Measurements from ENCODE around the gene JUNB.
A peak's percentile ranks its signal among the peaks of the same experiment; 100 is the strongest.

The JUNB gene

GRCh38 chr19:12791345-12792050 is at the start of gene JUNB:
Gene JUNB (plus strand): TSS chr19:12791486. CDS start chr19:12791772, 286 bp downstream.
- FAIRE-seq (no peak), DNase-seq (ENCODE audit: low spot score) (peak; percentile 84)

GRCh38 chr19:12745166-12745897 is 46.0 kb upstream of the JUNB start:
- FAIRE-seq (no peak), DNase-seq (ENCODE audit: low spot score) (no peak)

GRCh38 chr19:12748489-12748888 is 42.8 kb upstream of the JUNB start:
- FAIRE-seq (no peak), DNase-seq (ENCODE audit: low spot score) (no peak)

GRCh38 chr19:12749938-12750521 is 41.3 kb upstream of the JUNB start:
- DNase-seq (ENCODE audit: low spot score) (no peak), FAIRE-seq (no peak)

GRCh38 chr19:12750851-12751250 is 40.4 kb upstream of the JUNB start:
- DNase-seq (ENCODE audit: low spot score) (no peak), FAIRE-seq (no peak)

- DNase-seq (ENCODE audit: low spot score) = no peak
- no peak for FAIRE-seq
These were observed 39.7 kb upstream of the JUNB start, which contains the start of gene BEST2 for GRCh38 chr19:12751635-12752034. Gene BEST2 (plus strand): TSS chr19:12751791. CDS start chr19:12752593, 802 bp downstream.

- DNase-seq (ENCODE audit: low spot score) (no peak), FAIRE-seq (no peak)
These were observed 39.1 kb upstream of the JUNB start for GRCh38 chr19:12752056-12752781.

- FAIRE-seq (no peak), DNase-seq (ENCODE audit: low spot score) (no peak)
These were observed 36.7 kb upstream of the JUNB start for GRCh38 chr19:12754465-12755196.

GRCh38 chr19:12756150-12756883 is 35.0 kb upstream of the JUNB start:
- no peak for DNase-seq (ENCODE audit: low spot score)
- FAIRE-seq = no peak

GRCh38 chr19:12757544-12758274 is 33.6 kb upstream of the JUNB start:
- DNase-seq (ENCODE audit: low spot score) = peak; percentile 58

GRCh38 chr19:12759686-12760085 is 31.6 kb upstream of the JUNB start:
- DNase-seq (ENCODE audit: low spot score) = no peak
- FAIRE-seq = no peak

More at GRCh38 chr19:12757544-12758274, 33.6 kb upstream of the JUNB start:
- no peak for FAIRE-seq

- FAIRE-seq (no peak), DNase-seq (ENCODE audit: low spot score) (no peak)
These were observed 28.2 kb upstream of the JUNB start for GRCh38 chr19:12763100-12763499.

- no peak for FAIRE-seq
- no peak for DNase-seq (ENCODE audit: low spot score)
These were observed 26.6 kb upstream of the JUNB start for GRCh38 chr19:12764698-12765097.

- FAIRE-seq = no peak
These were observed 25.2 kb upstream of the JUNB start for GRCh38 chr19:12766051-12766521.

GRCh38 chr19:12767150-12767549 is 24.1 kb upstream of the JUNB start:
- FAIRE-seq (no peak), DNase-seq (ENCODE audit: low spot score) (no peak)

More at GRCh38 chr19:12766051-12766521, 25.2 kb upstream of the JUNB start:
- peak; percentile 73 for DNase-seq (ENCODE audit: low spot score)

GRCh38 chr19:12767666-12768065 is 23.6 kb upstream of the JUNB start:
- DNase-seq (ENCODE audit: low spot score) = no peak
- no peak for FAIRE-seq

- FAIRE-seq = no peak
- no peak for DNase-seq (ENCODE audit: low spot score)
These were observed 21.6 kb upstream of the JUNB start for GRCh38 chr19:12769689-12770088.

GRCh38 chr19:12770922-12771321 is 20.4 kb upstream of the JUNB start:
- no peak for FAIRE-seq

GRCh38 chr19:12772323-12772722 is 19.0 kb upstream of the JUNB start:
- DNase-seq (ENCODE audit: low spot score) (no peak), FAIRE-seq (no peak)

More at GRCh38 chr19:12770922-12771321, 20.4 kb upstream of the JUNB start:
- no peak for DNase-seq (ENCODE audit: low spot score)

Data from urothelium cell line (cell line).